Stimulated activated CD4-positive, alpha-beta T cell treated with anti-CD3 and anti-CD28 coated beads, Interleukin-15, amount 100 ng/mL, for 1 hour (primary cell): ENCODE measurements around the gene PNPLA1.

ENCODE experiments used
- DNase-seq, 2 donors: peaks; one replicate each; pipeline ENCODE4 v3.0.0-alpha.2; 2020; ENCODE audit warnings: low read depth in 1 of 2, low spot score in 1 of 2

The PNPLA1 gene

GRCh38 chr6:36314221-36315014 lies 44.6 kb downstream of the PNPLA1 start:
- no peak for DNase-seq

- no peak for DNase-seq
Observed at GRCh38 chr6:36315921-36316320, 46.1 kb downstream of the PNPLA1 start.

GRCh38 chr6:36317623-36318022 lies 47.8 kb downstream of the PNPLA1 start:
- no peak for DNase-seq

- no peak for DNase-seq
Observed at GRCh38 chr6:36318690-36319435, 49.0 kb downstream of the PNPLA1 start.

GRCh38 chr6:36319436-36319762 lies 49.5 kb downstream of the PNPLA1 start:
- DNase-seq, result no peak

- no peak for DNase-seq
Observed at GRCh38 chr6:36319821-36320220, 50.0 kb downstream of the PNPLA1 start.

DNA sequence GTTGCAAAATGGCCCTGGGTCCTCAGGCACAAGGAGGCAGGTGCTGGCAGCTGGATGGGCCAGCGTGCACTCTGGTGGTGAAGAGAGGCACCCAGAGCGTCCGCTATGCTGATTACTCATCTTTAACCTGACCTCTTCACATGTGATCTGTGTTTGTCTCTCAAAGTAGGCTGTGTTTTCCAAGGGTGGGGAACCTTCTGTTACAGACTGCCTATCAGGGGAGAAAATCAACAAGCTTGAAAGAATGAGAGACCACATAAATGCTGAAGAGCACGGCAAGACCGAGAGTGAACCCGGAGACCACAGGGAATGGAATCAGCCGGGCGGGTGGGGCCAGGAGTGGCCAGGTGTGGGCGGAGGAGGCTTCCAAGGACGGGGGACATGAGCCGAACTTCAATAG lies 50.6 kb downstream of the PNPLA1 start:
- no peak for DNase-seq

- no peak for DNase-seq
Observed at GRCh38 chr6:36322591-36322990, 52.7 kb downstream of the PNPLA1 start.

GRCh38 chr6:36323062-36323461 lies 53.2 kb downstream of the PNPLA1 start:
- no peak for DNase-seq

GRCh38 chr6:36324191-36324590 lies 54.3 kb downstream of the PNPLA1 start:
- DNase-seq, result no peak

- DNase-seq, result no peak
Observed at GRCh38 chr6:36324715-36325114, 54.9 kb downstream of the PNPLA1 start.

GRCh38 chr6:36326356-36326995 lies 56.6 kb downstream of the PNPLA1 start:
- no peak for DNase-seq

DNA sequence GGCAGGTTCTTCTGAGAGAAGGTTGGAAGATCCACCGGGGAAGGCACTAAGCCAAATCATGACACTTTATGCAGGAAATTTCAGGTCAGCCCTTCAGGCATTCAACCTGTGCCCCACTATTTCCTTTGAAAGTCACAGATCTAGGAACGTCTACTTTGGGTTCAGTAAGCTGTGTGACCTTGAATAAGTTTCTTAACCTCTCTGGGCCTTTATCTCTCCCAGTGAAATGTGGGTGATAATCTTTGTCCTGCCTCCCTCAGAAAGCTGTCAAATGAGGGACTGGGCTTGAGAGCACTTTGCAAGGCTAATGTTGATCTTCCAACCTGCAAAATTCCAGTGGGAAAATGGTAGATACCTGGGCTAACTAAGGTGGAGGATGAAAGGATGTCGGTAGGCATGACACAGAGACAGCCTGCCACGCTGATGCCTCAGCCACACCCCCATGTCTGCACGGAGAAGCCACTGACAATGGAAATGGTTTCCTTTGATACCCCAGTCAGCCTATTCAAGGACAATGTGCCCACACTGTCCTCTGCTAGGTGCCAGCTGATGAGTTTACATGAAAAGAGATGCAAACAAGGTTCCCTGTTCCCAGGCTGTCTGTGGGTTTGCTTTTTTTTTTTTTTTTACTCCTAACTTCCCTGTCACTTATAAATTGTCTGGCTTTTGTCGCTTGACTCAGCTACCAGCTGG lies 57.5 kb downstream of the PNPLA1 start:
- no peak for DNase-seq

DNA sequence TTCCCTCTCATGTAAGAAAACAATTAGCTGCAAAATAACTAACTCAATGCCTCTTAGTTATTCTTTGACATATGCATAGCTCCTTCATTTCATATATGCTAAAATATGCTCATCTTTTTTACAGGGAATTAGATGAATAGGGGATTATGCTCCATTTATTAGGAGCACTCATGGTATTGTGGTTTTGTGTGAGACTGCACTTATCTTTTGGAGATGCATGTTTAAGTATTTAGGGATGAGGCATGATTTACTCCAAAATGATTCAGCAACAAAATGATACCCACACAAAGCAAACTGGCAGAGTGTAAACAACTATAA lies 58.0 kb downstream of the PNPLA1 start:
- no peak for DNase-seq

- no peak for DNase-seq
Observed at GRCh38 chr6:36328600-36328999, 58.7 kb downstream of the PNPLA1 start.

- no peak for DNase-seq
Observed at GRCh38 chr6:36329798-36330291, 60.0 kb downstream of the PNPLA1 start.

GRCh38 chr6:36330366-36330765 lies 60.5 kb downstream of the PNPLA1 start:
- DNase-seq, result no peak

GRCh38 chr6:36331381-36331780 lies 61.5 kb downstream of the PNPLA1 start:
- no peak for DNase-seq

- DNase-seq, result no peak
Observed at GRCh38 chr6:36333171-36333895, 63.5 kb downstream of the PNPLA1 start.

DNA sequence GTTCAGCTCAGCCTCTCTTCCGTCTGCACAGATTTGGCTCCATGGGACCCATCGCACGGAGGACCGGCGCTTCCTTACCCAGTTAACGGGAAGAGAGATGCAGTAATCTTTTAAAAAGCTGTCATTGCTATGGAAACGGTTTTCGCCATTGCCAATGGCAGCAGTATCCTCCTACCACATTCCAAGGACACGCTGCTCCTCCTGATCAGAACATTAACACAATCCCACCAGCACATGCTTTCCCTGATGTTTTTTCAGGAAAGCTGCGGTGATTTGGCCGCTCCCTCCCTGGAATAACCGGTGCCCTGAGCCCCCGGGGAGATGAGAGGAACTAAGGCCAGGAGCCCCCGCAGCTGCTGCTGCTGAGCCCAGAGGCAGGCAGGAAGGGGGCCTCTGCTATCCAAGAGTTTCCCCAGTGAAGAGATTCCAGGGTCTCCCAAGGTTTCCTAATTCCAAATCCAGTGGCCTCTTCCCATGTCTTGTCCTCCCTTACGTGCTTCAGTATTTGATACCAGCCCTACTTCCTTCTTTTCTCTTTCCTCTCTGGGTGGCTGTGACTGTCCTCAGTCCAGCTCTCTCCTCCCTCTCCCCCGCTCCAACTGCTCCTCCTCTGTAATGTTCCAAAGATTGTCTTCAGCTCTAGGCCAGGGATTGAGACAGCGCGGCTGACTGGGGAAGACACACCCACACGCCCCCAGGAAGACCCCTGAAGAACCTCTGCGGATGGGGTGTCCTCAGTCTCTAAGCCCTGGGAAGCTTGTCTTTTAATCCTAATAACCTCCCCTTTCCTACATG lies 64.3 kb downstream of the PNPLA1 start:
- DNase-seq, result no peak
